Coronary artery (tissue), 2 donors: Measurements from ENCODE around the gene PIMREG.
"Not testable (repeated sequence)": the region's sequence is repeated elsewhere in the genome, so short reads cannot be mapped to it uniquely, and the experiment has no call there.

Source experiments
- DNase-seq: peaks from one replicate; pipeline ENCODE4 v3.0.0-alpha.2; 2017; ENCODE audit warnings: low spot score
- H3K27ac ChIP-seq, 2 donors: fragments of 200-600 bp; sonication (generic); one replicate each; pipeline ENCODE4 v1.5.1; 2016 to 2019
- H3K4me3 ChIP-seq: fragments of 200-600 bp; sonication (generic); 2 replicates; pipeline ENCODE4 v1.5.1; 2016; ENCODE audit warnings: mild to moderate bottlenecking, moderate library complexity
- TF ChIP-seq, protein P1 (sequence below): fragments of 200-600 bp; sonication (generic); IDR thresholded peaks from one replicate; pipeline ENCODE4 v1.5.1; 2019; ENCODE audit warnings: antibody characterized with exemption

Gene PIMREG

DNA sequence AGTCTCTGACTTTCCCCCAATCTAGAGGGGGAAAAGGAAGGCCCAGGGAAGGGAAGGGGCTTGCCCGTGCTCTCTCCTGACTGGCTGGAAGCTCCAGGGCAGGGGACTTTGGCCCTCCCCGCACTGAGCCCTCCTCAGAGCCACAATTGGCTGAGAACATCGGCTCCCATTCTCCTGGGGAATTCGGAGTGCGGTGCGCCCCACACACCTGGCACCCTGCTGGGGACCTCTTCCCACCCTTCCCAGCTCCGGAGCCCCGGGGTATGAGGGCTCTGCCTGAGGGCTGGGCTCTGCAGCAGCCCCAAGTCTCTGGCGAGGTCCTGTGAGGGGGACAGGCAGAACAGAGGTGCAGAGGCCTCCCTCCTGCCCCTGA lies 36.0 kb downstream of the PIMREG start:
- DNase-seq = no peak
- Histone ChIP-seq H3K4me3 (no peak overlapping the region), H3K27ac (no peak overlapping the region)
- TF ChIP-seq, protein P1, sequence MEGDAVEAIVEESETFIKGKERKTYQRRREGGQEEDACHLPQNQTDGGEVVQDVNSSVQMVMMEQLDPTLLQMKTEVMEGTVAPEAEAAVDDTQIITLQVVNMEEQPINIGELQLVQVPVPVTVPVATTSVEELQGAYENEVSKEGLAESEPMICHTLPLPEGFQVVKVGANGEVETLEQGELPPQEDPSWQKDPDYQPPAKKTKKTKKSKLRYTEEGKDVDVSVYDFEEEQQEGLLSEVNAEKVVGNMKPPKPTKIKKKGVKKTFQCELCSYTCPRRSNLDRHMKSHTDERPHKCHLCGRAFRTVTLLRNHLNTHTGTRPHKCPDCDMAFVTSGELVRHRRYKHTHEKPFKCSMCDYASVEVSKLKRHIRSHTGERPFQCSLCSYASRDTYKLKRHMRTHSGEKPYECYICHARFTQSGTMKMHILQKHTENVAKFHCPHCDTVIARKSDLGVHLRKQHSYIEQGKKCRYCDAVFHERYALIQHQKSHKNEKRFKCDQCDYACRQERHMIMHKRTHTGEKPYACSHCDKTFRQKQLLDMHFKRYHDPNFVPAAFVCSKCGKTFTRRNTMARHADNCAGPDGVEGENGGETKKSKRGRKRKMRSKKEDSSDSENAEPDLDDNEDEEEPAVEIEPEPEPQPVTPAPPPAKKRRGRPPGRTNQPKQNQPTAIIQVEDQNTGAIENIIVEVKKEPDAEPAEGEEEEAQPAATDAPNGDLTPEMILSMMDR = no peak

DNA sequence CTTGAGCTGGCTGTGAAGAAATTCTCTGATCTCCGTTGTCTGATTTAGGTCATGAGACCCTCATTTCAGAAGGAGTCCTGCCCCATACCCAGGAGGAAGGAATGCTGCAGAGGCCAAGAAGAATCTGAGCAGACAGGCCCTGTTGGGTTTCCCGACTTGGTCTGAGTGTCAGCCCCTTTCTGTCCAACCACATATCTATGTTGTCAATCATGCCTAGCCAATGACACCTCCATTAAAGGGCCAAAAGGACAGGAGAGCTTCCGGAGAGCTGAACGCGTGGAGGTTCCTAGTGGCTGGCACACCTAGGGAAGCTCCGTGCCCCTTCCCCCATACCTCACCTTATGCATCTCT lies 37.8 kb downstream of the PIMREG start:
- TF ChIP-seq, protein P1 = no peak
- Histone ChIP-seq H3K27ac (no peak overlapping the region), H3K4me3 (no peak overlapping the region)
- no peak for DNase-seq

DNA sequence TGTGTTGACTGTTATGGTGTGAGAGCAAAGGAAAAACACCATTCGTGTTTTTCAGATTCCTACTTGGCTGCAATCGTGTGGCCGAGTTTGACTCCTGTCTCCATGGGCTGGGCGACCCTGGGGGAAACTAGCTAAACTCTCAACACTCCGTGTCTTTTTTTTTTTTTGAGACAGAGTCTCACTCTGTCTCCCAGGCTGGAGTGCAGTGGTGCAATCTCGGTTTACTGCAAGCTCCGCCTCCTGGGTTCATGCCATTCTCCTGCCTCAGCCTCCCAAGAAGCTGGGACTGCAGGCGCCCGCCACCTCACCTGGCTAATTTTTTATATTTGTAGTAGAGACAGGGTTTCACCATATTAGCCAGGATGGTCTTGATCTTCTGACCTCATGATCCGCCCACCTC lies 38.5 kb downstream of the PIMREG start:
- not testable (repeated sequence) for H3K27ac ChIP-seq, H3K4me3 ChIP-seq, DNase-seq

DNA sequence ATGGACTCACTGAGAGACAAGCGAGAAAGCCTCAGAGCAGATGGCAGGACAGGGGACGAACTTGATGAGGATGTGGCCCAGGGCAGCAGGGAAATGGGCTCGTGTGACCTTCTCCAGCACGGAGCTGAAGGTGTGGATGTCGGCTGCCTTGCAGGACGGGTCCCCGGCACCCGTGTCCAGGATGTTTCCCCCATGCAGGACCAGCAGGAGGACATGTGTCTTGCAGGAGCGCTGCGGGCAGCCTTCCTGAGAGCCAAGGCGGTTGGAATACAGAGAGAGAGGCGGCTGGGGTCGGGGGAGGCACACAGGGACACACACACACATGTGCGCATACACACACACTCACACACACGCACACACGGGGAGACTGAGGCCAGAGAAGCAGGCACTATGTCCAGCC lies 39.3 kb downstream of the PIMREG start:
- TF ChIP-seq, protein P1 = no peak

DNA sequence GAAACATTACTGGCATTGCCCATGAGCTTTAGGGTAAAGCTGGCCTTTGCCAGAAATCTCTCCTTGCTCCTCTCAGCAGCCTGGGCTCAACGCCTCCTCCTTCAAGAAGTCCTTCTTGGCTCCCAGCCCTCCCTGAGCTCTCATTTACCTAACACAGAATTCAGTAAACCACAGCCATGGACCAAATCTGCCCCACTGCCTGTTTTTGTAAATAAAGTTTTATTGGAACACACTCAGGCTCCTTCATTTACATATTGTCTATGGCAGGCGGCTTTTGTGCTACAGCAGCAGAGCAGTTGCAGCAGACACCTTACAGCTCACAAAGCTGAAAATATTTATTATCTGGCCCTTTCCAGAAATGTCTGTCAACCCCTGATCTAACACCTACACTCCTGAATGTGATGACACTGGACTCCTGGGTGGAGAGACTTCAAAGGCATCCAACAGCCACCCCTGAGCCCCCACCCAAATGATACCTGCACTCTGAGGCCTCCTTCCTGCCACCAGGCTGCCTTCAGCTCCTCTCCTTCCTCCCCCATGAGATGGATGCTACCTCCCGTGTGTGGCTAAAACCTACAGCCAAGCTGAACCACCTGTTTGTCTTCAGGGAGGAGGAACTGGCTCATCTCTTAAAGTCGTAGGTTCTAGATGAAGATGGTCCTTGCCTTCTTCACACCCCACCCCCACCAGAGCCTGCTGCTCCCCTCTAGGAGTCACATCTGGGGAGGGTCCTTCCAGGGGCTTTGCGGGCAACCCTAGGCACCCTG lies 41.6 kb downstream of the PIMREG start:
- no peak for DNase-seq
- Histone ChIP-seq H3K27ac (no peak overlapping the region), H3K4me3 (no peak overlapping the region)
- TF ChIP-seq, protein P1 = no peak

More for the DNA sequence above, 39.3 kb downstream of the PIMREG start:
- Histone ChIP-seq H3K4me3 (no peak overlapping the region), H3K27ac (no peak overlapping the region)
- no peak for DNase-seq

DNA sequence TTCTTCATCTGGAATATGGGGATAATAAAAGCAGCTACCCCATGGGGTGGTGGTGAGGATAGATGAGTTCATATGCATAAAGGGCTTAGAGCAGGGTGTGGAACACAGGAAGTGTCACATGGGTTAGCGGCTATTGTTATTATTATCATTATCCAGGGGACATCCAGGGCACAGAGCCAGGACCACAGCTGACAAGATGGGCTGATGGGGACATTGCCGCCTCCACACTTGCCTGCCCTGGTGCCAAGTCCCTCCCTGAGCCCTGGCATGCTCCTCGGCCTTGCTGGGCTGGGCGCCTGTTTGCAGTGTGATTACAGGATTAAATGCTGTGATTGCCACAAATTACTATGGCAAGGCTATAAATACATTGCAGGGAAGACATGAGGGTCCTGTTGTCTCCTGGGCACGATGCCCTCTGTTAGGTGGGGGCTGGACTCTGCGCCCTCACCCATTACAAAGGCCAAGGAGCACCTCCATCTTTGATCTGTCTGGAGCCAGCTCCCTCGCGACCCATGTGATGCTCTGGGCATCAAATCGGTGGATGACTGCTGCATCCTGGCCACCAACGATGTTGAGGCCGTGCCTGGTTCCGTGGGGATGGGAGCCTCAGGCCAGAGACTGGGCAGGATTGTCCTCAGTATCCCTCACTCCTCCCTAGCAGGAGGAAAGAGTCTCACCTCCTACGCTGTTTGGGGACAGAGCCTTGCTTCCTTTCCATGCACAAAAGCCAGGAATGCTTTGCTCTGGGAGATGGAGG lies 43.2 kb downstream of the PIMREG start:
- no peak overlapping the region for H3K27ac ChIP-seq
- TF ChIP-seq, protein P1 = no peak
- no peak overlapping the region for H3K4me3 ChIP-seq
- DNase-seq = no peak

DNA sequence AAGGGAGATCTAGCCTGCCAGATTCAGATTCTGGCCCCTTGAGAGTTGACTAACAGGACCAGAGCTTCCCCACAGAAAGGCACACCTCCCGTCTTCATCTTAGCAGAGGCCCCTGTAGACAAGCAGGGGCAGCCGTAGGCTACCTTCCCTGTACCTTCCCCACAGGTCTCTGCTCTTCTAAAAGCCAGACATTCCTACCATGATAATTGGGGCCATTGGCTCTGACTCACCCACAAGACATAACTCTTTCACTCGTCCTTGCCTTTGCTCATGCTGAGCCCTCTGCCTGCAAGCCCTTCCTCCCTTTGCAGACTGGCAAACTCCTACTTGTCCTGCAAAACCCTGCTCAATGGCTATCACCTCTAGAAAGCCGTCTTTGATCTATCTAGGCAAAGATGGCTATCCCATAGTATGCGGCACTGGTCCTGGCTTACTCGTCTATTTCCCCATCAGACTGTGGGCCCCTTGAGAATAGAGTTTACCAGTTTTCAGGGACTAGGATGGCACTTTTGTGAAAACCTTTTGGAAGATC lies 43.8 kb downstream of the PIMREG start:
- DNase-seq = no peak
- TF ChIP-seq, protein P1 = no peak
- Histone ChIP-seq H3K27ac (no peak overlapping the region), H3K4me3 (no peak overlapping the region)
